Stimulated activated CD8-positive, alpha-beta memory T cell treated with anti-CD3 and anti-CD28 coated beads, Interleukin-15, amount 100 ng/mL, for 1 hour (primary cell): ENCODE results near the gene TMEM106C.
"Not testable (repeated sequence)": the region's sequence is repeated elsewhere in the genome, so short reads cannot be mapped to it uniquely, and the experiment has no call there.

ENCODE experiments used
- DNase-seq: peaks from one replicate; pipeline ENCODE4 v3.0.0-alpha.2; 2020; ENCODE audit warnings: low read depth

Gene TMEM106C

DNA sequence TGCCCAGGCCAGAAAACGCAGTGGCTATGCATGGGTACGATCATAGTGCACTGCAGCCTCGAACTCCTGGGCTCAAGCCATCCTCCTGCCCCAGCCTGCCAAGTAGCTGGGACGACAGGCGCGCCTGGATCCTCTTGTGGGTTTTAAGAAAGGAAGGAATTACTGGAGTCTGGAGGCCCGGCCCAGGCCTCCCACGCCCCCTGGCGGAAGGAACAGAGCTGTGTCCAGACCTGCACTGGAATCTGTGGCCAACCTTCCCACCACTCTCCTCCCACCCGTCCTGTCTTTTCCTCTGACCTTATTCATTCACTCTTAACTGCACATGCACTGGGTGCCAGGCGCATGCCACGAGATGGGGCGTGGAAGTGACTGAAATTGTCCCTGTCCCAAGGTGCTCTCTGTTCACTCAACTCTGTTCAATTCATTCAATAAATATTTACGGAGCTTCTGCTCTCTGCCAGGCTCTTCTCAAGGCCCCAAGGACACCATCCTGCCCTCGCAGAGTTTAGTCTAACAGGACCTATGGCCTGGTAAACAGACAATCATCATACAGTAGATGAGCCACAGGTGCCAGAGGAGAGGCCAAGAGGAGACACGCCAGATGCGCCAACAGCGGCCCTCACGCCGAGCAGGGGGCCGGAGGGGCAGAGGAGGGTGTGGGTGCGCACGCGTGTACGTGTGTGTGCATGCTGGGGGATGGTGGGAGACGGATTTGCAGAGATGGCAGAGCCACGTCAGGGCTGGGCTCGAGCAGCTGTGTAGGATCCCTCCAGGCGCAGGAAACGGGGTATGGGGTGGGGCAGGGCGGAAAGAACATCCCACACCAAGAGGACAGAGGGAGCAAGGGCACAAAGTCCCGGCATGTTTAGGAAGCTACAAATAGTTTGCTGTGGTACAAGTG lies 13.7 kb upstream of the TMEM106C start:
- DNase-seq, result no peak

DNA sequence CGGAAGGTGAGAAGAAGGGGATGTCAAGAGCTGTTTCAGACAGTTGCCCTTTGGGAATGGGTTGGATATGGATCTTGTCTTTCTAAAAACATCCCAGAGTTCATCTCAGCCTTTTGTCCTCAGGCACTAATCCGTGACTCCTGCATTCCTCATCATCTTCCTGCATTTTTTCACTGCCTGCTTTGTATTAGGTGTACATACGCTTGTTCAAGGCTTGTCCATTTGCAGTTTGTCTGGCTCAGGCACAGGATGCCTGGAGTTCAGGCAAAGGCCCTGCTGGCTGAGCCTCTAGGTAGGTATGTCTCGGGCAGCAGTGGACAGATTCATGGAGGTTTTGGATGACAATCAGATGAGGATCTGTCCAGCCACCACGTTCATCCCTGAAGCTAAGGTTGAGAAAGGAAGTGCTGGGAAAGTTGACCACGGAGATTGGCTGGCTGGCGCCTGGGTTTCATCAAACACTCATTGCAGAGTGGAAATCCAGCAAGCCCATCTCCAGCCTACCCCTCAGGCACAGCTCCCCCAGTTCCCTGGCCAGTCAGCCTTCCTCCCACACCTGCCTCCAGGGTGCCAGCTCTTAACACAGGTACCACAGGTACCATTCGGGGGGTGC lies 12.4 kb upstream of the TMEM106C start:
- no peak for DNase-seq

DNA sequence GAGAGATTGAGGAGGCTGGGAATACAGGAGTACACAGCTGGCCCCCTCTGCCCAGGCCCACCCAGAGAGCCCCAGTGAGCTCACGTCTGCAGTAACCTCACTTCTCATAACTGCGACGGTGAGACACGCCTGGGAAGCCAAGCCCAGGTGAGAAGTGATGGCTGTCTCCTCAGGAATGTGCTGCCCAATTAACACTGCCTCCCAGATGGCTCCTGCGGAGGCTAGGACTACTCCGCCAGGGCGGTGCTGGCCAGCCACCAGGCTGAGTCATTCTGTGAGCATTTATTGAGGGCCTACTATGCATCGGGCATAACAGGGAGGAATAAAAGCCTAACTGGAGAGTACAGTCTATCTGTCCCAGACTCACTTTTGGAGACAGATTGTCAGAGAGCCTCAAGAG lies 9.3 kb upstream of the TMEM106C start:
- DNase-seq, result no peak

DNA sequence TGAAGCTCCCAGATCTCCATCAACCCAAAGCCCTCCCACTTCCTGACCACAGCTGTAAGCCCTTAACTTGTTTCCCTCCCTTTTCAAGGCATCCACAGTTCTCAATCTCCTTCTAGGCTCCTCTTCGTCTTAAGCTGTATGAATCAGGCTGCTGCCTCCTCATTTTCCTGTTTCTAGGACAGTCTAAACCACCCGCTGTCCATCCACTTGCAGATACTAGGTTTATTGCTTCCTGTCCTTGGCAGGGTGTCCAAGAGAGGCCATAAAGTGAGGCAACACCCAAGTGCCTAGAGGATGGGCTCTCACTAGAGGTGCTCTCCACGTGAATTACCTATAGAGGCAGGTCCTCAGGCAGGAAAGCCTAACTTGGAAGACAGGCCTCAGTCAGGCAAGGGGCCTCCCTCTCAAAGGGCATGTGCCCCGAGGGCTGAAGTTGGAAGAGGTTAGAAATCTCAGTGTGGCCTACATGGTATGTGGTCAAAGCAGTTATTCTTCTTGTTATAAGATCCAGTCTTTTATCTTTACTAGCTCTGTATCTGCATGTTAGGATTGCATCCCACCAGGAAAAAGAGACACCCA lies 8.8 kb upstream of the TMEM106C start:
- no peak for DNase-seq

DNA sequence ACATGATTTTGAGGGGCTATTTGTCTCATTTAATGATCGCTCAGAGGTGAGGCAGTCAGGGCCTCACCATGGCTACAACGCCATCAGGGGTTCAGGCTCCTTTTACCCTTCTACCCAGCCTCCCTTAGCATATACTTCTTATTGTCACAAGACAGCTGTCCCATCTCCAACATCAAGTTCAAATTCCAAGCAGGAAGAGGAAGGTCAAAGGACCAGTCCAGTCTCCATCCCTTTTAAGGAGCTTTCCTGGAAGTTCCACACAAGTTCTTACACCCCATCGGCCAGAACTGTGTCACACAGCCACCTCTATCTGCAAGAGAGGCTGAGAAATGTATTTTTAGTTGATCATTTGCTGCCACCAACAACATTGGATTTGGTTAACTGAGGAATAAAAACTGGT lies 8.3 kb upstream of the TMEM106C start:
- no peak for DNase-seq

DNA sequence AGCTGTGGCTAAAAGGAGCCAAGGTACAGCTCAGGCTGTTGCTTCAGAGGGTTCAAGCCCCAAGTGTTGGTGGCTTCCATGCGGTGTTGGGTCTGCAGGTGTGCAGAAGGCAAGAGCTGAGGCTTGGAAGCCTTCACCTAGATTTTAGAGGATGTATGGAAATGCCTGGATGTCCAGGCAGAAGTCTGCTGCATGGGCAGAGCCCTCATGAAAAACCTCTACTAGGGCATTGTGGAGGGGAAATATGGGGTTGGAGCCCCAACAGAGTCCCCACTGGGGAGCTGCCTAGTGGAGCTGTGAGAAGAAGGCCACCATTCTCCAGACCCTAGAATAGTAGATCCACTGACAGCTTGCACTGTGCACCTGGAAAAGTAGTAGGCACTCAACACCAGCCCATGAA lies 5.7 kb upstream of the TMEM106C start:
- DNase-seq, result not testable (repeated sequence)

DNA sequence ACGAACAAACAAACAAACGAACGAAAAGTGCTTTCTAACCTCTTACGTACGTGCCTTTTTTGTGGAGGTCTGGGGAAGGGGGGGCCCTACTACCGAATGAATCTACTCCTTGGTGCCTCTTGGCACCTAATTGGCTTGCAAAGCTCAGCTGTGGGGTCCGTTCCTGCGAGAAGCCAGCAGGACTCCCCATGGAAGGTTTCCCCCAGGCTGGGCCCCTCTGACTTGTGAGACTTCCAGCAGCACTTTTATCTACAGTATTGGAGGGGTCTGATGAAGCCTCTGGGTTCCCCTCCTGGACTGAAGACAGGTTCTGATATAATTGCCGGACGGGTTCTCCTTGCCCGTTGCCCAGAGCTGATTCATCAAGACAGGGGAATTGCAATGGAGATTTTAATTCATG lies 1.2 kb upstream of the TMEM106C start:
- no peak for DNase-seq

DNA sequence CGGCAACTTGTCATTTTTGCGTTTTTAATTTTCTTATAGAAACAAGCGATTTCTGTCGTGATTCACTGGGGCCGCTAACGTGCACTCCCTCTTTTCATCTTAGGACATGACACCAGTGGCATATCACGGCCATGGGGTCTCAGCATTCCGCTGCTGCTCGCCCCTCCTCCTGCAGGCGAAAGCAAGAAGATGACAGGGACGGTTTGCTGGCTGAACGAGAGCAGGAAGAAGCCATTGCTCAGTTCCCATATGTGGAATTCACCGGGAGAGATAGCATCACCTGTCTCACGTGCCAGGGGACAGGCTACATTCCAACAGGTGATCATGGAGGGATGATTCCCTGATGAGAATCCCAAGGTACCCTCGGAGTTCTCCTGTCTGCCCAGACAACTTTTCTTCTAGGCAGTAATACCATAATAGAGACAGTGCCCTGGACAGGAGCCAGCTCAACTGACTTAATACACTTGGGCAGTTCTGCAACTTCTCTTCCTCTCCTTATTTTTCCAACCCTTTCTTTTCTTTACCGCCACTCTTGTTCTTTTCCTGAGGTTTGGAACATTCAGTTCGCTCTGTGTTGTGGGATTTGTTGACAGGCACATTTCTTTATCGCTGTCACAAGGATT lies 821 bp downstream of the TMEM106C start:
- DNase-seq, result no peak

DNA sequence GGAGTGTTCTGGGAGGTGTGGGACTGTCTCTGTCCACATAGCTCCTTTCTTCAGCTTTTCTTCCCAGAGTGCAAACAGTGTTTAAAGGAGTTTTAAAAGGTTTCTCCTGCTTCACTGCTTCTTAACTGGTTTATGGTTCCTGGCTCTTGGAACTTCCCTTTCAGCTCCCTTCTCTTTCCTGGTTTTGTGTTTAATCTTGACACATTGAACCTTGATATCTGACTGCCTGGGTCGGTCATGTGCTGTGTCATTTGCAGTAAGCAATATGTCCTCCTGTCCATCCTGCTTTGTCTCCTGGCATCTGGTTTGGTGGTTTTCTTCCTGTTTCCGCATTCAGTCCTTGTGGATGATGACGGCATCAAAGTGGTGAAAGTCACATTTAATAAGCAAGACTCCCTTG lies 2.2 kb downstream of the TMEM106C start:
- no peak for DNase-seq

DNA sequence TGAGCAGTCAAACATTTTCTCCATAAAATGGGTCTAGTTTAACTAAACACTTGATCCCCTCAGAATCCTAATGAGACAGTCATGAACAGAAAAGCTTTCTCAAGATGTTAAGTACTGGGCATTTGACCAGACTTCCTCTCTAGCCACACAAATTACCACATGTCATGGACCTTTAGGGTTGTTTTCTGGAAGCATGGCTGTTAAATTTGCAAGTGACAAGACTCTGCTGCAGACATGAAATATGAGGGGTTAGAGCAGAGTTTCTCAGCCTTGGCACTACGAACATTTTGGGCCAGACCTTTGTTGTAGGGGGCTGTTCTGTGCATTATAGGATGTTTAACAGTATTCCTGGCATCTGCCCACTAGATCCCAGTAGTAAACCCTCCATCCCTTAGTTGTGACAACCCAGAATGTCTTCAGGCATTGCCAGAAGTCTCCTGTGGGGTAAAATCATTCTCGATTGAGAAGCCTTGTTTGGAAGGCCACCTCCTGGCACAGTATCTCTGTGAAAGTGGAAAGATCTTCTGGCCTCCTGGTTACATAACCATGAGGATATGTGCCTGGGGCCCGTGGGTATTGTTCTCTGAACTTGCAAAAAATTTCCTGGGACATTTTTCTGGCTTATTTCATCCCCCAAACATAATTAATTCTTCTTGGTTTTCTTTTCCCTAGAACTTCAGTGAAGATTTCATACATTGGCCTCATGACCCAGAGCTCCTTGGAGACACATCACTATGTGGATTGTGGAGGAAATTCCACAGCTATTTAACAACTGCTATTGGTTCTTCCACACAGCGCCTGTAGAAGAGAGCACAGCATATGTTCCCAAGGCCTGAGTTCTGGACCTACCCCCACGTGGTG lies 4.3 kb downstream of the TMEM106C start:
- no peak for DNase-seq

DNA sequence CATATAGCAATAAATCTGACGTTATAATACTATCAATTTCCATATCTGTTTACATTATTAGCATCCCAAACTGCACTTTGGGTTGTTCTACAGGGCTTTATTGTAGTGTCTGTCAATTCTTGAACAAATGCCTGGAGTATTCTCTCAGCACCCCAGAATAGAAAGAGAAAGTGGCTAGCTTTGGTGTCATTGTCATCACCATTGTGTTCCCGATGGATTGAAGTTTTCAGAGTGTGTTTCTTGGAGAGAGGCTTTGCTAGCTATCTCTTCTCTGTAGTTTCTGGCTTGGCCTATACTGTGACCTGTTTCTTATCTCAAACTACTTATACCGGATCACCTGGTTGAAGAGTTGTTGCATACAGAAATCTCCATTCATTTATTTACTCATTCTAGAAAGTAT lies 6.4 kb downstream of the TMEM106C start:
- DNase-seq, result no peak

DNA sequence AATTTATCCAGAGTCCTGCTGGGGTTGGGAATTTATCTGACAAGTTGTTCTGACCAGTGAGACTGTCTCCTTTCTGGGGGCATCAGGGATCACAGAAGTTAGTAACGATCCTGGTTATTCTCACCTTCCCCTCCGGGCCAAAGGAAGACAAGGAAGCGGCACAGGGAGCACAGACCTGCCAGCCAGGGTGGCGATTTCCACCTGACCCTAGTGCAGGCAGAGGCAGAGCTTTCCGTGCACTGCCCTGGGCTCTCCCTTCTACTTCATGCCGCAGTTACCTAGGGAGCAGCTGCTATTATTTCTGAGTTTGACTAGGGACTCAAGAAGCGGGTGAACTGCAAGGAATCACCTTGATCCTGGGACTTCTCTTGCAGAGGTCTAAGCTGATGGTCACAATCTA lies 7.4 kb downstream of the TMEM106C start:
- no peak for DNase-seq

DNA sequence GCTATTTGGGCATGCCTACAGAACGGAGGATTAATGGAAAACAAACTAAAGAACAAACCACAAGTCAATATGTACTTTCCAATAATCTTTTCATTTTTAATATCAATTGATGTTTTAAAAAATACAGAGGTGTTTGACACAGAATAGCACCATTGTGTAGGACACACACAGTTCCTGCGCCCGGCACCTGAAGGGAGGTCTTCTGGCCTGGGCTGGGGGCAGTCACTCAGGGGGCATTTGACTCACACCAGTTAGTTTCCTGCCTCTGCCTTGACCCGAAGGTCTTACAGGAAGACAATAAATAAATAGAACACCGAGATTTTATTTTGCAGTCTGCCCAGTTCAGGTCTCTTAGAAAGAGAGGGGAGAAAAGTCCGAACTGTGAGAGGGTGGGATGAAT lies 9.5 kb downstream of the TMEM106C start:
- DNase-seq, result no peak

DNA sequence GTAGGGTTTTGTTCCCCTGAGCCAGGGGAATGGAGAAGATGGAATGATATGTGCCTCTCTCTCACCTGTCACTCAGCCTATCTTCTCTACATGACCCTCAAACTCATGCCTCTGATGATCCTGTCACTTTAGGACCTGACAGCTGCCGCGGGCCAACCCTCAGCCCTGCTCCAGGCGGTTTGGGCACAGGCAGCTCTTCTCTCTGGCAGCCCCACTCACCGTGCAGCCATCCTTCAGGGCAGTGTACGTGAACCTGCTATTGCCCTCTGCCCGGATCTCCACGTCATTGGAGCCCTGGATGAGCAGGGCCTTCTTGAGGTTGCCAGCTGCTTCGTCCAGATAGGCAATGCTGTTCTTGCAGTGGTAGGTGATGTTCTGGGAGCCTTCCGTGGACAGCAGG lies 10.5 kb downstream of the TMEM106C start:
- no peak for DNase-seq

DNA sequence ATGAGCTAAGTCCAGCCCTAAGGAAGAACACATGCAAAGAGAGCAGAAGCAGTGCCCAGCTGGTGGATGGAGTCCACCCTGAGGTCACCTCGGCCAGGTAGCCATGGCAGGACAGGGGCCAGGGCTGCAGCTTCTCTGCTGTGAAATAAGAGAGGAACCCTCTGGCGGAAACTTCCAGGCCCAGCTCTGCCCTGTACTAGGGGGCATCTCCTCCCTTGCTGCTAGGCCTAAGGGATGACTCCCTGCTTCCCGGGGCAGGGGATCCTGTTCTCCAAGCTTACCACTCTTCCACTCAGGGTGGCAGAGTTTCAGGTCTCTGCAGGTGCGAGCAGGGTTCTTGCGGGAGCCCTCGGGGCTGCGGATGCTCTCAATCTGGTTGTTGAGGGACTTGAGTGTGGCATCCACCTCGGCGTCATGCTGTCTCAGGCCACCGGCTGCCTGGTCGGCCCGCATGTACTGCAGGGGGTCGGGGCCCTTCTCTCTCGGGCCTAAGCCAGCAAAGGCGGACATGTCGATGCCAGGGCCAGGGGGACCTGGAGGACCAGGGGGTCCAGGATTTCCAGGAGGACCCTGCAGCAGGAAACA lies 11.7 kb downstream of the TMEM106C start:
- DNase-seq, result no peak

DNA sequence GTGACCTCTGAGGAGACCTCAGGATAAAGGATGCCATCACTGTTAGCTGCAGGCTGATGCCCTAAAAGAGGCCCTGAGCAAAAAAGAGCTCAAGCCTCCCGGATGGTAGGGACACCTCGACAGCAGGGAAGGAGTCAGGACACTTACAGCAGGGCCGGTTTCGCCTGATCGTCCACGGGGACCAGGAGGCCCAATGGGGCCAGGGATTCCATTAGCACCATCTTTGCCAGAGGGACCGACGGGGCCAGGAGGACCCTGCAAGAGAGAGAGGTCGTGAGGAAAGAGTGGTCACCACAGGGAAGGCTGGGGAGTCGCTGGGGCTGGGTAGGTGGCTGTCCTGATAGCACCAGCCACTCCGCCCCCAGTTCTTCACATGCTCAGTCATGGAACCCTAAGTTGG lies 12.4 kb downstream of the TMEM106C start:
- no peak for DNase-seq

DNA sequence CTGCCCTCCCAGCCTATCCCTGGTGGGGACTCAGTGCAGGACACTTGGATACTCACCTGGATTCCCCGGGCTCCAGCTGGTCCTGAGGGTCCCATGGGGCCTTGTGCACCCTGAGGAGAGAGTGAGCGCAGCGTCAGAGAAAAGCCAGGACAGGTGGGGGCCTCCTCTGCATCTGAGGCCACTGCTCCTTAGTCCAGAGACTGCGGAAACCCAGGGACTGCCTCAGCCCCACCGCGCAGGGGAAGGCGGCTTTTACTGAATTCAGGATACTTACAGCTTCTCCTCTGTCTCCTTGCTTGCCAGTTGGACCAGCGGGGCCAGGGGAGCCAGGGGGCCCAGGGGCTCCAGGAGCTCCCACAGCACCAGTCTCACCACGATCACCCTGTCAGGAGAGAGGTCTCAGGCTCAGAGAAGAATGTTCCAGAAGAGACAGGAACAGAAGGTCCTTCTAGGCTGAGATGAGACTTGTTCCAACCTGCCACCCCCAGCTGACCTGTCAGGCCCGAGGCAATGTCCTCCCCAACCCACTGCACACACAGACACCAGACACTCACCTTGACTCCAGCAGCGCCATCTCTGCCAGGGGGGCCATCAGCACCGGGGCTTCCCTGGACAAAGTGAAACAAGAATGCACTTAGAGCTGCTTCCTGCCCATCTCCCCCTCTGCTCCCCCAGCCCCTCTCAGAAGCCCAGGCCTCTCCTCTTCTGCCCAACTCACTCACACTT lies 13.8 kb downstream of the TMEM106C start:
- DNase-seq, result no peak

DNA sequence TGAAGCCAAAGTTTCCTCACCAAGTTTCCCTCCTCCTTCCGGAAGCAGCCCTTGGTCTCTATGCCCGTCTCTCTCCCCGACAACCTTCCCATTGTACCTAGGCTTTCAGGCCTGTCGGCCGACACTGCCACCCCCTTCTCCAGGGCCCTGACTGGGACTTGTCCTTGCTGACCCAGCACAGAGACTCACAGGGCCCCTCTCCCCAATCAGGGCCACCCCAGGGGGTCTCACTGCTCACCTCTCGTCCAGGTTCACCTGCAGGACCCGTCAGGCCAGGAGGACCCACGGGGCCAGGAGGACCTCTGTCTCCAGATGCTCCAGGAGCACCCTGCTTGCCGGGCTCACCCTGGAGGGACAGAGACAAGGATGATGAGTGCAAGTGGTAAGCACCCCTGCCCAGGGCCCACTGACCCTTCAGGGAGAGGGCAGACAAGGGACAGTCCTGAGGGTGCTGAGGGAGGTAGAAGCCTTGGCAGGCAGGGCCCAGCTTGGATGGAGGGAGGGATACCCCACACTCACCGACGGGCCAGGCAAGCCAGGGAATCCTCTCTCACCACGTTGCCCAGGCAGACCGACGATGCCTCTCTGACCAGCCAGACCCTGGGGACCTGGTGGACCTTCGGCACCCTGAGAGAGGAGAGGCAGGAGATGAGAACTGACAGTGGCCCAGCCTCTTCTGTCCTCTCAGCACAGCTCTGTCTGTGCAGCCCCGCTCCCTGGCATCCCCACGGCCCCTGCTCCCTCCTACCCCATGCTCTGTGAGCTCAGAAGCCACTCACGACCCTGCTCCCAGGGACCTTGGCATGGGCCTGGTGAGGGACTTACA lies 14.6 kb downstream of the TMEM106C start:
- no peak for DNase-seq

DNA sequence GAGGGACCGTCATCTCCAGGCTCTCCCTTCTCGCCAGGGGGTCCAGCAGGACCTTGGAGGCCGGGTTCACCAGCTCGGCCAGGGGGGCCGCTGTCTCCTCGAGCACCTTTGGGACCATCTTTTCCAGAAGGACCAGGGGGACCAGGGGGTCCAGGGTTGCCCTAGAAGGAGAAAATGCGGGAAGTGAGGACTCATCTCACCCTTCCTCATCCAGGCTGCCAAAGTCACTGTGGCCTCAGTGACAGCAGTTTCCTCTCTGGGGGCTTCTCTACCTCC lies 15.1 kb downstream of the TMEM106C start:
- DNase-seq, result no peak

DNA sequence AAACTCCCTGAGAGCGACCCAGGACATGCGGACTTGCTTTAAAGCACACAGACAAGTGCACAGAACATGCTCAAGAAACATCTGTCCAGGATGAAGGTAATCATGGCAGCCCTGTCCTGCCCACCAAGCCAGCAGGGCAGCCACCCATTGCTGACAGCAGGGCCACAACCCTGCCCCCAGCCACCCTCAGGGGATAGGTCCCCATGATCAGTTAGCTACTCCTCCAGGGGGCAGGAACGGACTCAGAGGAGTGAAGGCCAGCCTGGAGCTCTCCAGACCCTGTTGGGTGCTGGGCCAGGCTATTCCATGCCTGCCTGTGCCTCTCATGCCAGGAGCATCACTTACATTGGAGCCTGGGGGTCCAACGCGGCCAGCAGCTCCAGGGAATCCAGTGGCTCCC lies 15.8 kb downstream of the TMEM106C start:
- no peak for DNase-seq
